Measurements from ENCODE around the gene TCF19. TPM values are rescaled to one million over a fixed set of nuclear protein-coding genes. Genes with fewer than 3 reads are reported as not detected.

TCF19 gene, protein sequence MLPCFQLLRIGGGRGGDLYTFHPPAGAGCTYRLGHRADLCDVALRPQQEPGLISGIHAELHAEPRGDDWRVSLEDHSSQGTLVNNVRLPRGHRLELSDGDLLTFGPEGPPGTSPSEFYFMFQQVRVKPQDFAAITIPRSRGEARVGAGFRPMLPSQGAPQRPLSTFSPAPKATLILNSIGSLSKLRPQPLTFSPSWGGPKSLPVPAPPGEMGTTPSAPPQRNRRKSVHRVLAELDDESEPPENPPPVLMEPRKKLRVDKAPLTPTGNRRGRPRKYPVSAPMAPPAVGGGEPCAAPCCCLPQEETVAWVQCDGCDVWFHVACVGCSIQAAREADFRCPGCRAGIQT
- 1.3 and 6.6 TPM in 2 replicates for total RNA-seq (ENCODE audit: low replicate concordance)

DNA sequence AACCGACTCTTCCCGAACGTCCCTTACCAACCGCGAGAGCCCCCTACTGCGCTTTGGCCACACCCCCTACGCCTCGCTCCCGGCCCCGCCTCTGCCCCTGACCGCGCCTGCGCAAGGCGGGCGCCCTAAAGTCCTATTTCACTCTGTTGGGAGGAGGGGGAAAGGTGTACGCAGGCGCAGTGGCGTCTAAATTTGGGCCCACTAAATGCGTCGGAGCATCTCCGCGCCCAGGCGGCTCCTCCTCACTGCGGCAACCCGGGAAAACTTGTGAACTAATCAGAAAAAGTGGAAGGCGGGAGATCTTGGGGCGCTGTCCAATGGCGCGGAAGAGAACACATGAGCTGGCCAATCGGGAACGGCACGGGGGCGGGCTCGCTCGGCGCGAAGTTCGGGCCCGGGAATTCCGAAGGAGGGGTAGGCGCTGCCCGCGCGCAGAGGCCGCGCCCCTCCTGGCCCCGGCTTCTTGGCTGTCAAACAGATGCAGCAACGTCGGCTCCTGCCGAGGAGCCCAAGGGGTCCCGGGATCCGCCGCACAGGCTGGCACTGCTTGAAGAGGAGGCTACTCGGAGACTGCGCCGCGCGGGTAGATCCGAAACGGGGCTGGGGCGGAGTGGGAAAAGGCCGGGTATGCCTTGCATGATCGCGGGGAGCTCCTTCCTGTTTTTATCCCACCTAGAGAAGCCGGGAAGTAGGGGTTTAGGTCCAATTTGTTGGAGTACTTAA is at the start of gene TCF19:
Gene TCF19, plus strand, starts transcription at position 450 of the 723 bp plus-strand sequence. CDS start 881 bp downstream, outside the sequence.

DNA sequence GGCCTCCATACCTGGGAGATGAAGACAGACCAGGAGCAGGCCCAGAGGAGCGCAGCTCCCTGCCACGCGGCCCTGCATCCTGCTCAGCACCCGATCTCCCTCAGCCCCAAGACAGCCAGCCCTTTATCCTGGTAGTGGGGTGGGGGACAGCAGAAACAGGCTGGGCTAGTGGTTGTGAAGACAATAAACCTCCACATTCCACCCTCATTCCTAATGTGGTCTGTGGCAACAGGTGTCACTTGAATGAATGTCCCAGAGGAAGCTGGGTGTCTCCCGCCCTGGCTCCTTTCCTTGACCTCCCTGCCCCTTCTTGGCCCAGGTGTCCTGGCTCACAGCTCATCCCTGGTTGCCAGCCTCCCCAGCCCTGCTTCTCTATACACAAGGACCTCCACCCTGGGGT is 45.9 kb upstream of the TCF19 start, which contains the start of gene C6orf15:
Gene C6orf15, minus strand, starts transcription at position 98 of the 400 bp plus-strand sequence. Its CDS starts 20 bp downstream, at position 78.

DNA sequence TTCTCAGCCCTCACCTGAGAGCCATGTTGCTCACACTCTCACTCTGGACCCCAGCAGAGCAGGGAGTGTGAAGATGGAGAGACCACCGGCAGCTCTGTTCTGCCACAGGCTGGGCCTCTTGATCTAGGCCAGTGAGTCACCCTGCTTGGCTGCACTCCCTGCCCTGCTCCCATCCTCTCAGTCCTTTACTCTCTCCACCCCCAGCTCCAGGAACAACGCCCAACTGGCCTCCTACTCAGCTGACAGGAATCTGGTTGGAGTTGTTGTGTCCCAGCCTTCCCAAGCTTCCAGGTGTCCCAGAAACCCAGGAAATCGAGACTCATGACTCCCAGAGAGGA is 43.9 kb upstream of the TCF19 start, which contains the start of gene PSORS1C1:
Gene PSORS1C1, plus strand, starts transcription at position 260 of the 338 bp plus-strand sequence. CDS start 14,833 bp downstream, outside the sequence.

DNA sequence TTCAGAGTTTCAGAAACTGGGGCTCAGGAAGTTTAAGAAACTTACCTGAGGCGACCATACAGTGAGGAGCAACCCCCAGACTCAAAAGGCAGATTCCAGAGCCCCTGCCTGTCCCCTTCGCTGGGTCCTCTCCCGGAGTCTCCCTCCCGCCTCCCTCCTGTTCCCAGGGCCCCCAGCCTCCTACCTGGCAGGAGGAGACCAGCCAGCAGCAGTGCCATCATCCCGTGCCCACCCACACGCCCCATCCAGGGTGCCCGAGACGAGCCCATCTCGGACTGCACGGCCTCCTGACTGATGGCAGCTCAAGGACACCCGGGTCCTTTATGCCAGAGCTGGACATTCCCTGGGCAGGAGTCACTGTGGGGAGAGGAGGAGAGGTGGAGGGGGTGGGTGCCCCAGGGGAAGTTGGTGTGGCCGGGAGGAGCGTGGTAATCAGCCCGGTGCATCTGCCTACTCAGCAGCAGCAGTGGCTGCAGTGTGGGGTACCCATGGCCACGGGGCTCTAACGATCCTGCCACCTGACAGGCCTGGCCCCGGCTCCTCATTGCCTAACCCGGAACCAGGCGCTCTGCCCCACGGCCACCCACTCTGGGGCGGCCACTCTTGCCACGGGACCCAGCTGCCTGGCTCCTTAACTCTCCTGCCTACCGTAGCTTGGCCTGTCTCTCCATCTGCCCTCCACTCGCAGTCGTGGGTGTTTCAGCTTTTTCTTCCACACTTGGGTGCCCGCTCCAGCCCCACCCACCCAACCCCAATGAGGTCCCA is 38.1 kb upstream of the TCF19 start, which contains the start of gene CDSN:
Gene CDSN, minus strand, starts transcription at position 296 of the 765 bp plus-strand sequence. Its CDS starts 27 bp downstream, at position 269.

DNA sequence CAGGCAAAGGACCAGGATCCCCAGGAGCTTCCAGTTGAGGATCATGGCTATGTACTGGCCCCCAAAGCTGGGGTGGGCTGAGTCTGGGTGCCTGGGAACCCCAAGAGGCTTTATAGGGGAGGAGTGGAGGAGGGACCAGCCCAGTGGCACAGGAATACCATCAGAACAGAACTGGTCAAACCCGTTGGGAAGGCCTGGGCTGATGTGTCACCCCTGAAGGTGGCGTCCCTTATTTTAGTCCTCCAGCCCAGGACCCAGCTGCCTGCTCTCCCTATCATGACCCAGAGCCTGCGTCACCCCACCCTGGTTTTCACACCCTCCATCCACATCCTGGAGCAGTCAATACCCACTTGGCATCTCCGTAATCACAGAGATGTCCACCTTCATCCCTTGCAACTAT is 19.4 kb upstream of the TCF19 start, which contains the start of gene PSORS1C2:
Gene PSORS1C2, minus strand, starts transcription at position 85 of the 400 bp plus-strand sequence. Its CDS starts 40 bp downstream, at position 45.

DNA sequence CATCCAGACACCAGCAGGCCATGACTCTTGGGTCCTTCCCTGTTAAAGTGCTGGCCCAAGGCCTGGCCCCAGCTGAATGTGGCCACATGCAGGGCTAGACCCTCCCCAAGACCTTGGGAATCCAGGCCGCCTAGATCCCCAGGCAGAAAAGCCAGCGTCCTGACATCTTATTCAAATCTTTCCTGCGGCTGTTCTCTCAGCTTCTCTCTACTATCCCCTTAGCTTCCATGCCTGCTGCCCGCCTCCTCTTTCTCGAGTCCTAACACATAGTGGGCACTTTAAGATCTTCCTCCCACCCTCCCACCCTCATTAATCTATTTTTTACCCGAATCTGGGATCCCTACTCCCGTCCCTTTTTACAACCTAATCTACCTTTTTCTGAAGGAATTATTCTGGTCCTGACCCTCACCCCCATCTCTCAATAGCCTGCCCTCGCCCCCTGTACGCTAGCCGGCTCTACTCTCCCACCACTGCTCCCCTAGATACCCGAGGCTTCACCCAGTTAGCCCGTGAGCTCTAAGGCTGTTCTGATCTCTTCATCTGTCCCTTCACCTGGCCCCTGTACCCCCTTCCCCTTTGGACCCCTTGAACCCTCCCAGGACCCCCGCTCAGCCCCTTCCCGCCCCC is 763 bp upstream of the TCF19 start, which contains the start of gene CCHCR1:
Gene CCHCR1, minus strand, starts transcription at position 290 of the 627 bp plus-strand sequence. Its CDS starts 202 bp downstream, at position 88.

DNA sequence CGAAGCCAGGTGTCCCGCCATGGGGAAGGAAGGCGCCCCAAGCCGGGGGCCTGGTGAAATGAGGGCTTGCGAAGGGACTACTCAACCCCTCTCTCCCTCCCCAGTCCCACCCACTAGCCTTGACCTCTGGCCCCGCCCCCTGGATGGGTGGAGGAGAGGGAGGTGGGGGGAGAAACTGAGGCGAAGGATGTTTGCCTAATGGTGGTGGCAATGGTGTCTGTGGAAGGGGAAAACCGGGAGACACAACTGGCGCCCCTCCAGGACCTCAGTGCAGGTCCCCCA is 12.2 kb downstream of the TCF19 start, which contains the start of gene POU5F1:
Gene POU5F1, minus strand, starts transcription at position 83 of the 282 bp plus-strand sequence. Its CDS starts 62 bp downstream, at position 21.

Other genes with a start within 250 kb of the TCF19 start
- gene VARS2, start 244.4 kb upstream of the TCF19 start, total RNA-seq (ENCODE audit: low replicate concordance), result 12.3 and 15.7 TPM in 2 replicates
- gene SFTA2, start 226.4 kb upstream of the TCF19 start, total RNA-seq (ENCODE audit: low replicate concordance), result not detected in 2 replicates
- gene MUCL3, start 217.6 kb upstream of the TCF19 start, total RNA-seq (ENCODE audit: low replicate concordance), result not detected in 2 replicates
- gene MUC21, start 174.9 kb upstream of the TCF19 start, total RNA-seq (ENCODE audit: low replicate concordance), result not detected in 2 replicates
- not detected in 2 replicates for gene MUC22, start 148.1 kb upstream of the TCF19 start, total RNA-seq (ENCODE audit: low replicate concordance)
- gene C6orf15, start 46.0 kb upstream of the TCF19 start, total RNA-seq (ENCODE audit: low replicate concordance), result 0.08 TPM in 1 of 2 replicates, not detected in the other
- 1.2 and 1.5 TPM in 2 replicates for gene PSORS1C1, start 43.8 kb upstream of the TCF19 start, total RNA-seq (ENCODE audit: low replicate concordance)
- gene CDSN, start 38.1 kb upstream of the TCF19 start, total RNA-seq (ENCODE audit: low replicate concordance), result not detected in 2 replicates
- gene PSORS1C2, start 19.5 kb upstream of the TCF19 start, total RNA-seq (ENCODE audit: low replicate concordance), result 0.08 TPM in 1 of 2 replicates, not detected in the other
- 13.1 and 14.2 TPM in 2 replicates for gene CCHCR1, start 787 bp upstream of the TCF19 start, total RNA-seq (ENCODE audit: low replicate concordance)
- not detected in 2 replicates for gene POU5F1, start 12.1 kb downstream of the TCF19 start, total RNA-seq (ENCODE audit: low replicate concordance)
- 103 and 155 TPM in 2 replicates for gene HLA-C, start 113.5 kb downstream of the TCF19 start, total RNA-seq (ENCODE audit: low replicate concordance)
- gene HLA-B, start 198.6 kb downstream of the TCF19 start, total RNA-seq (ENCODE audit: low replicate concordance), result 195 and 476 TPM in 2 replicates
- 31.5 and 118 TPM in 2 replicates for gene MICA, start 245.0 kb downstream of the TCF19 start, total RNA-seq (ENCODE audit: low replicate concordance)

Data from smooth muscle cell of the coronary artery (primary cell).